GM12878 (cell line): Measurements from ENCODE around the gene KIF20A. TPM values are rescaled to one million over a fixed set of nuclear protein-coding genes. Genes with fewer than 3 reads are reported as not detected.

Experiments
- ATAC-seq: fragments of 200-7000 bp; cut with Tn5 transposase; 3 replicates; pipeline ENCODE4 v1.9.1; 2020; ENCODE audit warnings: mild to moderate bottlenecking, moderate library complexity
- BruUV-seq: library from RNA; stranded (reverse); fragments of 400-500 nt; replicated peaks from 2 replicates; lab custom pipeline; 2021; lab: Mats Ljungman, UMichigan
- CTCF ChIA-PET: fragments of 300-600 bp; sonication (Branson Sonifier 250); formaldehyde crosslinking; extraction: SDS; loops from one replicate; lab custom pipeline; 2021; ENCODE audit warnings: inconsistent platforms; lab: Yijun Ruan, JAX
- POLR2A ChIA-PET: fragments of 350-600 bp; formaldehyde crosslinking; extraction: SDS; loops from one replicate; lab custom pipeline; 2021; ENCODE audit warnings: inconsistent platforms; lab: Charles Lee
- RAD21 ChIA-PET: fragments of 300-600 bp; sonication (Branson Sonifier 250); formaldehyde crosslinking; loops from one replicate; lab custom pipeline; 2023; ENCODE audit warnings: antibody characterized with exemption; ENCODE audit not compliant: unreplicated experiment; lab: Charles Lee
- SMC1A ChIA-PET: fragments of 300-600 bp; sonication (Branson Sonifier 250); formaldehyde crosslinking; loops from one replicate; lab custom pipeline; 2023; ENCODE audit not compliant: unreplicated experiment, uncharacterized antibody; lab: Charles Lee
- DNase-seq: peaks from one replicate; pipeline ENCODE4 v3.0.0-alpha.2; 2011; ENCODE audit warnings: low read depth, low spot score
- FAIRE-seq: peaks from 3 replicates; lab custom pipeline; 2011; peaks lifted over from hg19 to GRCh38; lab: Jason Lieb, UNC
- H2AFZ ChIP-seq: 2 replicates; pipeline ENCODE4 v1.6.0; 2011; ENCODE audit warnings: low read depth, low read length, control low read depth; ENCODE audit not compliant: control insufficient read depth
- H3K27ac ChIP-seq: 2 replicates; pipeline ENCODE4 v1.5.1; 2011; ENCODE audit warnings: control low read depth; ENCODE audit not compliant: control insufficient read depth, insufficient read depth
- H3K27me3 ChIP-seq, 2 experiments: replicated peaks in 1 of 2; 2 replicates each; pipeline versions ENCODE4 v1.6.0 to v1.6.1; 2011; ENCODE audit warnings: low read length in 1 of 2; ENCODE audit not compliant: control insufficient read depth in 2 of 2, insufficient read depth in 2 of 2
- H3K36me3 ChIP-seq, 2 experiments: 2 replicates each; pipeline ENCODE4 v1.5.1; 2011; ENCODE audit warnings: low read length in 1 of 2; ENCODE audit not compliant: control insufficient read depth in 2 of 2, insufficient read depth in 2 of 2
- H3K4me1 ChIP-seq: 2 replicates; pipeline ENCODE4 v1.6.1; 2011; ENCODE audit warnings: mild to moderate bottlenecking, low read length, moderate library complexity, mixed read lengths; ENCODE audit not compliant: control insufficient read depth, insufficient read depth
- H3K4me2 ChIP-seq: 2 replicates; pipeline ENCODE4 v1.6.0; 2011; ENCODE audit warnings: control low read depth; ENCODE audit not compliant: control insufficient read depth, insufficient read depth
- H3K4me3 ChIP-seq: fragments of 200-600 bp; sonication (generic); 2 replicates; pipeline ENCODE4 v1.5.1; 2016
- H3K79me2 ChIP-seq: 2 replicates; pipeline ENCODE4 v1.6.0; 2011; ENCODE audit warnings: low read length; ENCODE audit not compliant: control insufficient read depth, insufficient read depth
- H3K9ac ChIP-seq: 2 replicates; pipeline ENCODE4 v1.8.0; 2011; ENCODE audit warnings: low read length, control low read depth, mixed read lengths; ENCODE audit not compliant: control insufficient read depth, insufficient read depth
- H3K9me3 ChIP-seq: replicated peaks from 3 replicates; pipeline ENCODE4 v1.5.1; 2011; ENCODE audit warnings: mild to moderate bottlenecking, low read length; ENCODE audit not compliant: control insufficient read depth, insufficient read depth
- H4K20me1 ChIP-seq: 2 replicates; pipeline ENCODE4 v1.6.0; 2011; ENCODE audit not compliant: control insufficient read depth, insufficient read depth
- BCL11A ChIP-seq: IDR thresholded peaks from 2 replicates; pipeline ENCODE4 v1.6.1; 2011; ENCODE audit warnings: low read depth, low read length
- BHLHE40 ChIP-seq, 2 experiments: fragments of 450-650 bp in 1 of 2; IDR thresholded peaks; 2 replicates each; pipeline ENCODE4 v1.6.1; 2011 to 2017; ENCODE audit warnings: low read depth in 2 of 2, borderline replicate concordance in 1 of 2, improper control_type of control experiment in 1 of 2, low read length in 1 of 2, mild to moderate bottlenecking in 1 of 2
- CBX5 ChIP-seq: sonication (generic); IDR thresholded peaks from 2 replicates; pipeline ENCODE4 v1.6.1; 2016; ENCODE audit warnings: low read depth, moderate library complexity, mild to moderate bottlenecking, inconsistent platforms
- CHD2 ChIP-seq: IDR thresholded peaks from 2 replicates; pipeline ENCODE4 v1.6.1; 2011; ENCODE audit warnings: low read depth, low read length, improper control_type of control experiment, borderline replicate concordance
- FOXM1 ChIP-seq: IDR thresholded peaks from 2 replicates; pipeline ENCODE4 v1.6.1; 2012; ENCODE audit warnings: low read depth, mild to moderate bottlenecking, inconsistent platforms, low read length, moderate library complexity
- MAX ChIP-seq: IDR thresholded peaks from 2 replicates; pipeline ENCODE4 v1.6.1; 2012; ENCODE audit warnings: low read depth, low read length, improper control_type of control experiment
- MEF2A ChIP-seq: IDR thresholded peaks from 2 replicates; pipeline ENCODE4 v1.6.1; 2011; ENCODE audit warnings: low read depth, mild to moderate bottlenecking, low read length, moderate library complexity; ENCODE audit not compliant: insufficient read depth
- PKNOX1 ChIP-seq: fragments of 450-650 bp; IDR thresholded peaks from 2 replicates; pipeline ENCODE4 v1.6.1; 2016; ENCODE audit warnings: mild to moderate bottlenecking
- SMAD5 ChIP-seq: IDR thresholded peaks from 2 replicates; pipeline ENCODE4 v1.6.1; 2016; ENCODE audit warnings: antibody characterized with exemption, low read depth
- ZNF24 ChIP-seq: fragments of 450-650 bp; IDR thresholded peaks from 2 replicates; pipeline ENCODE4 v1.6.1; 2017; ENCODE audit warnings: antibody characterized with exemption, mild to moderate bottlenecking
- ZNF687 ChIP-seq: fragments of 450-650 bp; IDR thresholded peaks from 2 replicates; pipeline ENCODE4 v1.6.1; 2017; ENCODE audit warnings: mild to moderate bottlenecking, moderate library complexity
- WGBS: methylation state at CpG from one replicate; pipeline ENCODE4 v1.1.6; 2016; ENCODE audit warnings: low lambda C conversion rate; ENCODE audit not compliant: insufficient replicate concordance, insufficient coverage; ENCODE audit errors: missing lambda C conversion rate; 5-methylcytosine and 5-hydroxymethylcytosine counted together
- in situ Hi-C: fragments of 300-500 bp; cut with MboI; formaldehyde crosslinking; loops from 9 replicates; pipeline ENCODE4 v1.14.3; 2018; ENCODE audit warnings: mixed read lengths
- intact Hi-C: fragments of 100-400 bp; cut with micrococcal nuclease; formaldehyde crosslinking; loops from one replicate; pipeline ENCODE4 v1.14.2; 2022; ENCODE audit not compliant: unreplicated experiment
- polyA plus RNA-seq, 11 experiments: library from polyadenylated mRNA; depleted of rRNA in 4 of 11; unstranded in 6 of 11; stranded (reverse) in 5 of 11; fragments of >200 nt; fragmentation: Nextera tagmentation in 4 of 11; fragmentation: Illumina TruSeq in 1 of 11; extraction: Ambion mirVana in 4 of 11; extraction: Trizol in 1 of 11; gene quantifications; 1 replicate in 1 of 11; 2 replicates in 10 of 11; pipeline versions ENCODE4 v1.2.1 to v1.2.3, GENCODE V29; 2011 to 2016; ENCODE audit warnings: inconsistent platforms in 2 of 11, missing spikeins in 2 of 11, low read depth in 1 of 11
- total RNA-seq, 4 experiments: library from RNA; depleted of rRNA in 3 of 4; stranded (reverse); fragments of >200 nt in 3 of 4; fragmentation: Illumina TruSeq in 1 of 4; extraction: Trizol in 1 of 4; gene quantifications; 2 replicates each; pipeline versions ENCODE4 v1.2.1 to v1.2.3, GENCODE V29; 2013 to 2021

KIF20A gene
- total and polyA plus RNA-seq, 10 of the 15 experiments (the other 5 are each of a cell fraction or from before 2014, with no cell fraction given), result 20.7 to 61.9 (median 45.3) TPM

- in situ Hi-C loops, result no loop called here
- intact Hi-C loops, result no loop called here
- Histone ChIP-seq H3K4me1 (no peaks in the 10 kb centered on the region), H3K79me2 (no peaks in the 10 kb centered on the region), H3K9me3 (no peaks in the 10 kb centered on the region), H3K4me2 (no peak overlapping the region), H3K9ac (no peak overlapping the region), H3K27me3 (no peaks in the 10 kb centered on the region), H3K36me3 (no peaks in the 10 kb centered on the region), H3K4me3 (no peak overlapping the region)
- DNase-seq, result no peak
- CTCF ChIA-PET, result interaction anchor here (0.6 to 2.2 kb wide), 2 partner anchors 10 to 199 kb away, joined by 3 to 8 read pairs; no protein-coding TSS in a partner anchor
- SMC1A ChIA-PET, result no interaction called here
- no peak for ATAC-seq
- peak; percentile 61 for FAIRE-seq
- TF ChIP-seq FOXM1 (no peak), ZNF24 (no peak), BCL11A (no peak), SMAD5 (no peak), BHLHE40 (IDR thresholded peaks at IDR 0.05; ENCODE audit: borderline replicate concordance in 1 of 2, low read depth in 2 of 2, low read length in 1 of 2) (no peak), MEF2A (no peak), PKNOX1 (no peak), ZNF687 (no peak), CBX5 (no peak), MAX (no peak), CHD2 (no peak)
- TF ChIP-seq, all 136 proteins: peak for 0
- POLR2A ChIA-PET, result no interaction called here
- no TSS peak for BruUV-seq
- Histone ChIP-seq H4K20me1 (no peaks in the 10 kb centered on the region), H2AFZ (no peak overlapping the region), H3K27ac (no peak overlapping the region)
- 3% methylated on average over 2 of the region's 2 CpGs for WGBS
- RAD21 ChIA-PET, result no interaction called here
Measured at GRCh38 chr5:138233280-138233679, 54.4 kb downstream of the KIF20A start.
